Stimulated activated CD4-positive, alpha-beta T cell treated with anti-CD3 and anti-CD28 coated beads, Interleukin-1b, Interleukin-23, amount 100 ng/mL, for 4 hours (primary cell): ENCODE measurements around the gene PRKACA.
"Not testable (repeated sequence)": the region's sequence is repeated elsewhere in the genome, so short reads cannot be mapped to it uniquely, and the experiment has no call there.

Experiments used
- DNase-seq, 2 donors: peaks; one replicate each; pipeline ENCODE4 v3.0.0-alpha.2; 2020; ENCODE audit warnings: low read depth in 2 of 2

The PRKACA gene

DNA sequence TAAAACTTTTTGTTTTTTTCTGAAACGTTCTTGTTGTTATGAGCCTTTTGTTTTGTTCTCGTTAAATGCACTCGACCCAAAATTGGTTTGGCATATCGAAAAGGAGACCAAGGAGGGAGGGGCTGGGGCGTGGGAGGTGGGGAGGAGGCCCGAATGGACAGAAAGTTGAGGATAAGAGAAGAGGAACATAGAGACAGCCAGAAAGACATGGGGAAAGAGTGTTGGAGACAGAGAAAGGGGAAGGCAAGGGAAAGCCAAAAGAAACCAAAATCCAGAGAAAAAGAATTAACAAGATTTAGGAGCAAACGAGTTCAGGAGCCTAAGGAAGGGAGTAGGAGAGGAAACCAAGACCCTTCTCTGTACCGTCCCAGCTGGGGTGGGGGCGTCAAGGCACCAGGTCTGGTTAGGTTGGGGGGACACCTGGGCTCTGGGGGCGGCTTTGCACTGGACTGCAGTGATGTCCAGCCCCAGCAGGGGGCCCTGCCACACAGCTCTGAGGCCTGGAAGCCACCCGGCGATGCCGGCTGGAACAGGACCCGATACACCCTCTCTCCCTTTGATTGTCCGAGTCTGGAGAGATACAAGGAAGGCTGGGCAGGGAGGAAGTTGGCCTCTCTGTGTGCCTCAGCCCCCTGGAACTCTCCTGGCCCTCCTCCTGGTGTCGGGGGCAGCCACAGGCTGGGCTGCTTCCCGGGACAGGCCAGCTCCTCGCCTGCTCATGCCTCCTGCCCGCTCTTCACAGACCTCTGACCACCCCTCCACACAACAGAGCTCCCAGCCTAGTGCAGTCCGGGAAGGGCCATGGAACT lies 30.4 kb upstream of the PRKACA start:
- peak in 1 of 2 donors; percentile 41 for DNase-seq

DNA sequence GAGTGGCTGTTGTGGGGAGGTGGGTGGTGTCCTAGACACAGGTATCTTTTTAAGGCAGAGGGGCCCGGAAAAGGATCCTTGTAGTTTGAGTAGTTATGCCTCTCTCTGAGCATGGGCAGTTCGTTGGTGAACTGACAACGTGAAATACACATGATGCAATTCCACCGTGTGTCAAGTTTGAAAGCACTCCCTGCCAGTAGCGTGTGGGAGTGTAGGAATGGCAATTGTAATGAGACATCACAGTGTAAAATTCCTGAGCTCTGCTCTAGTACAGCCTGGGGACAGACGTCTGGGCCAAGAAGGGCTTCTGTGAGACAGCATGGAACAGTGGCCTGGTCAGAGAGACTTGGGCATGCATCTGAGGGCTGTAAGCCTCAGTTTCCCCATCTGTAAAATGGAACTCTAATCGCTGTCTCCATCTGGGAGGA lies 29.2 kb upstream of the PRKACA start:
- no peak for DNase-seq

DNA sequence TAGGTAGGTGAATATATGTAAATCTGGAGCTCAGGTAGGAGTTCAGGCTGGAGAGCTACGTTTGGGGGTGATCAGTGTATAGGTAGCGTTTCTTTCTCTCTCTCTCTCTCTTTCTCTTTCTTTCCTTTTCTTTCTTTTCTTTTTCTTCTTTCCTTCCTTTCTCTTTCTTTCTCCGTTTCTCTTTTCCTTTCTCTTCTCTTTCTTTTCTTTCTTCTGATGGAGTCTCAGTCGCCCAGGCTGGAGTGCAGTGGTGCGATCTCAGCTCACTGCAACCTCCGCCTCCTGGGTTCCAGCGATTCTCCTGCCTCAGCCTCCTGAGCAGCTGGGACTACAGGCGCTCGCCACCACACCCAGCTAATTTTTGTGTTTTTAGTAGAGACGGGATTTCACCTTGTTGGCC lies 28.6 kb upstream of the PRKACA start:
- not testable (repeated sequence) for DNase-seq

- DNase-seq: no peak
These were observed 27.8 kb upstream of the PRKACA start for GRCh38 chr19:14145381-14145780.

DNA sequence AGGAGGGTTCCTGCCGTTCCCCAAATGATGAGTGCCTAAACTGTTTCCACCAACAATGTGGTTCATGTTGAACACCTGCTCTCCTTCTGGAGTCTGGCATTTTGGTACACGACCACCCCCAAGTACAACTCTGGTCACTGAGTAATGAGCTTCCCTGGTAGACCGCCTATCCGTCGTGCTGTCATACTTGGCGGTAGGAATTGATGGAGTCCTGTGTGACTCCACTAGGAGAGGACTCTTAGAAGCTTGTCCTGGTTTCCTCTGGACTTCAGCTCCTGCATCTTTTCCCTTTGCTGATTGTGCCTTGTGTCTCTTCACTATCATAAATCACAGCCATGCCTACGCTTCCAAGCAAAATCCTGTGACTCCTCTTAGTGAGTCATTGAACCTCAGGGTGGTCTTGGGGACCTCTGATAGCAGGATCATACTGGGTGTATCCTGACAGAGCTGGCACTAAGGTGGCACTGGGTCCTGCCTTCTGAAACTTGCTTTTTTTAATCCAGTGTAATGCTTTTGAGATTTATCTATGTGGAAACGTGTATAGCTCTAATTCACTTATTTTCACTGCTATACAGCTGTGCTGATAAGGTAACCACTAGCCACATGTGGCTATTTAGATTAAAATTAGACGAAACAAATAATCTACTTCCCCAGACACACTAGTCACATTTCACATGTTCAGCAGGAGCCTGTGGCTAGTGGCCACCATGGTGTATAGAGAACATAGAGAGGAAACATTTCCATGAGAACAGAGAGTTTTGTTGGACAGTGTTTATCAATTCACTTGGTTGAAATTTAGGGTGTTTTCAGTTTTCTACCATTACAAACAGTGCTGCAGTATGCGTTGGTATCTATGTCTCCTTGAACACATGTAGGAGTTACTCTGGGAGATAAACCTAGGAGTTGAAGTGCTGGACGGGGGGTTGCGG lies 25.0 kb upstream of the PRKACA start:
- no peak for DNase-seq

GRCh38 chr19:14141041-14141440 lies 23.5 kb upstream of the PRKACA start:
- no peak for DNase-seq

GRCh38 chr19:14139944-14140343 lies 22.4 kb upstream of the PRKACA start:
- DNase-seq: no peak

- DNase-seq: no peak
These were observed 21.2 kb upstream of the PRKACA start for GRCh38 chr19:14138576-14139265.

GRCh38 chr19:14136509-14137281 lies 19.1 kb upstream of the PRKACA start, which contains the start of gene ASF1B:
Gene ASF1B (minus strand): TSS chr19:14136589. CDS start chr19:14136456, 133 bp downstream.
- DNase-seq: peak; percentile 92 to 93

DNA sequence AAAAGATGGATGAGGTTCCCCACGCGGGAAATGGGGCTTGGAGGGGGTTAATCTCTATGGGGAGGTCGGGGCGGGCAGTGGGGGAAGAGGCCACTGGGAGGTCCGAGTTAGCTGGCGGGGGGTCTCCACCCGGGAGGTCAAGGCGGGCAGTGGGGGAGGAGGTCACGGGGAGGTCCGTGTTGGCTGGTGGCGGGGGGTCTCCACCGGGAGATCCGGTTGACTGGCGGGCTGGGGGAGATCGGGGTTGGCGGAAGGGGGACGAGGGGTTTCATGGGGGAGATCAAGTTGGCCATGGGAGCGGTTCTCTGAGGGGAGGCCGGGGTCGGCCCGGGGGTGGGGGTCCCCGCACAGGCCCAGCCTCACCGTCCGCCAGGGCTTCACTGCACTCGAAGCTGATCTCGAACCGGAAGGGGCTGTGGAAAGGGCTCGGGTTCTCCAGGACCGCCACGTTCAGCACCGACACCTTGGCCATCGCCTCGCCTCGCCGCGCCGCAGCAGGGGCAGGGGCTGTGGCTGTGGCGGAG lies 18.5 kb upstream of the PRKACA start:
- no peak for DNase-seq

- no peak for DNase-seq
These were observed 17.8 kb upstream of the PRKACA start for GRCh38 chr19:14135355-14135754.

DNA sequence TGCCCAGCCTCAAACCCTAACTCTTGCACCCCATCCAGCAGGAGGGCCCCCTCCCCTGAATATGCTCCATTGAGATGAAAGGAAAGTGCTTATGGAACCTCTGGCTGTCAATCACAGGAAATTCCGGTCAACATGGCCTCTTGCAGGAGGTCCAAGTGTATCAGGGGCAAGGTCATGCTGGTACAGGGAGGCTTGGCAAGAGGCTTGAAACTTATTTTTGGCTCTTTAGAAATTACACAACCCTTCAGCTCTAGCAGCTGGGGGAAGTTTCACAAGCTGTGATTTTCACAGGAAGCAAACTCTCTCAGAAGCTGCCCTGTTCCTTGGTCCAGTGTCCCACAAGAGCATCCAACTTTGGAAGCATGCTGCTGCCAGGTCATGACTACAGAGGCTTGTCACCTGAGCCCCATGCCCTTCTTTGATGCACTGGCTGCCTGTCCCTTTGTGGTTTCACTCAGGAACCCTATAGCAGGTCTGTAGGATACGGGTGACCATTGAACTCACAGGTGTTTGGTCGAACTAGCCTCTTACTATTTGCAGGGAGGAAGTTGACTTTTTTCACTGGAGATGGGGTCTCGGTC lies 10.5 kb upstream of the PRKACA start:
- DNase-seq: no peak

- DNase-seq: no peak
These were observed 9.6 kb upstream of the PRKACA start for GRCh38 chr19:14127176-14127575.

GRCh38 chr19:14122924-14123323 lies 5.4 kb upstream of the PRKACA start:
- DNase-seq: no peak

DNA sequence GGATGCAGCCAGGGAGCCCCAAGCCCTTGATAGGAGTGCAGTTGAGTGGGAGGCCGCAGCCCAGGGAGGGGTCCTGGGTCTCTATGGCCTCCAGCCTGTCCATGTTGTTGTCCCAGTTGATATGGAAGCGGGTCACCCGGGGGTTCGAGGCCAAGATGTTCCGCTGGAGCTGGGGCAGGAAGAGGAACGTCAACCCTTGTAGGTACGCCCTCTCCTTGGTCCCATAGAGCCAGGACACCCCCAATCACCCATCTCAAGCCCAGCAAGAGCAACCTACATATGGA lies 2.9 kb upstream of the PRKACA start:
- DNase-seq: no peak

GRCh38 chr19:14119644-14120496 lies 2.3 kb upstream of the PRKACA start:
- DNase-seq: no peak

DNA sequence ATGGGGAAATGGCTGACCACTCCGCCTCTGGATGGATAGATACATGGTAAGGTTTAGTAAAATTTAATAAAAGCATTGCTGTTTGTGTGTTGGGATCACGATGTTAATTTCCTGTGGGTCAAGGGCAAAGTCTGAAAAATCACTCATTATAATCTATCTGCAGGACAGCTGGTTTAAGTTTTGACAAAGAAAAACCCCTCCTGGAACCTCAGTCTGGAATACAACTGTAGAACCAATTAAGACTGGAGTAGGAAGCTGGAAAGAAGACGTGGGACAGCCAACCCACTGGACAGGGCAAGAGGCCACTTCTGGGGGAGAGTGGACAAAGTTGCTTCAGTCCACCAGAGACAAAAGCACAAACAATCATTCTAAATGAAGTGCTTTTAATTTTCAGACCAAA lies 1.6 kb upstream of the PRKACA start:
- no peak for DNase-seq

DNA sequence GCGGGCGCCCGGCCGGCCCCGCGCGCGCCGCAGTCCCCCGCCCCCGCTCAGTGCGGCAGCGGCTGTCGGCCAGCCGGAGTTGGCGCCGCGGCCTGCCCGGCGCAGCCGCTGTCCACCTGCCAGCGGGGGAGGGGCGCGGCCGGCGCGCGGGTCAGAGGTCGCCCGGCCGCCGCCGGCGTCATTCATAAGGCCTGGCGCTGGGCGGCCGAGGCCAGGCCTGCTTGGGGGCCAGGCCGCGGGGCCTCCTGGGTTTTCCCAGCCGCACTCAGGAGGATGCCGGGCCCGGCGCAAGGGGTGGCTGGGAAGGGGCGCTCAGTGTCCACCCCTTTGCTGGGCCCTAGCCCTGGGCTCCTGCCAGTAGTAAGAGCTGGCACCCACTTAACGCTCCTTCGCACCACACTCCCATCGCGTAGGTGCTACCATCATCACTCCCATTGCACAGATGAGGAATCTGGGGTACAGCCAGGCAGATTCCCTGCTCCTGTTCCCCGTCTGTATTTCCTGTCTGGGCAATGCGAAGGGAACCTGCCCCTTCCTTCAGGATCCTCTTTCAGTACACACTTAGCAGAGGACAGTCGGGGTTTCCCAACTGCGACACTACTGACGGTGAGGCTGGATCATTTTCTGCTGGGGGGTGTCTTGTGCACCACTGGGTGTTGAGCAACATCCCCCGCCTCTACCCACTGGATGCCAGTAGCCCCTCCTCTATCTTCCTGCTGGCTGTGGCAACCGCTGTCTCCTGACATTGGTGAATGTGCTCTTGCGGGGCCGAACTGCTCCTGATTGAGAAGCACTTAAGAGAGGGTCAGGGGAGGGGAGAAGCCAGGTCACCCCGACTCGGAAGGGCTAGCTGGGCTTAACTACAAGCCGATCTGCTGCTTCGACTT lies 846 bp upstream of the PRKACA start:
- no peak for DNase-seq
